ENCODE results near the gene SCN4A.
A peak's percentile ranks its signal among the peaks of the same experiment; 100 is the strongest.

Gene SCN4A

DNA sequence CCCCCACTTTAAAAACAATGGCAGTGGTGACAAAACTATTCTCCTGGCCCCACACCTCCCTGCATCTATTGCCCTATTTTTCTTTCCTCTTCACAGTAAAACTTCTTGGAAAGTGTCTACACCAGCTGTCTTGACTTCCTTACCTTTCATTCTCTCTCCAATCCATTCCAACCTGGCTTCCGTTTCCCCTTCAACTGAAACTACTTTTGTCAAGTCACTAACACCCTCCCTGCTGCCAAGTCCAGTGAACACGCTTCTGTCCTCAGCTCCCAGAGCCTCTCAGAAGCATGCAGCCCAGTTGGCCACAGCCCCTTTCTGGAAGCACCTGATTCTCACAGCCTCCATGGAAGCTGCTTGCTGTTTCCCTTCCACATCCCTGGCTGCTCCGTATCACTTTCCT is 4.0 kb upstream of the SCN4A start:
- H3K4me1 ChIP-seq (ENCODE audit: control insufficient read depth, insufficient read depth, low read length), result no peaks in the 10 kb centered on the region
- no peaks in the 10 kb centered on the region for H3K9me3 ChIP-seq (ENCODE audit: control insufficient read depth, insufficient read depth, low read length)
- H3K9ac ChIP-seq (ENCODE audit: low read depth, low read length), result no peak overlapping the region
- no peak overlapping the region for H3K4me3 ChIP-seq (ENCODE audit: low read depth, low read length)
- no peaks in the 10 kb centered on the region for H3K27me3 ChIP-seq (ENCODE audit: control insufficient read depth, insufficient read depth, low read length)
- H3K36me3 ChIP-seq (ENCODE audit: control insufficient read depth, insufficient read depth, low read length), result peaks cover 2% of the 10 kb centered on the region

- Histone ChIP-seq H3K9ac (ENCODE audit: low read depth, low read length) (no peak overlapping the region), H3K27me3 (ENCODE audit: control insufficient read depth, insufficient read depth, low read length) (no peaks in the 10 kb centered on the region), H3K4me3 (ENCODE audit: low read depth, low read length) (no peak overlapping the region), H3K4me1 (ENCODE audit: control insufficient read depth, insufficient read depth, low read length) (no peaks in the 10 kb centered on the region), H3K9me3 (ENCODE audit: control insufficient read depth, insufficient read depth, low read length) (no peaks in the 10 kb centered on the region), H3K36me3 (ENCODE audit: control insufficient read depth, insufficient read depth, low read length) (peaks cover 2% of the 10 kb centered on the region)
Observed at GRCh38 chr17:63975541-63976092, 2.9 kb upstream of the SCN4A start.

GRCh38 chr17:63974594-63975192 is 2.0 kb upstream of the SCN4A start:
- Histone ChIP-seq H3K36me3 (ENCODE audit: control insufficient read depth, insufficient read depth, low read length) (peaks cover 2% of the 10 kb centered on the region), H3K4me3 (ENCODE audit: low read depth, low read length) (no peak overlapping the region), H3K27me3 (ENCODE audit: control insufficient read depth, insufficient read depth, low read length) (no peaks in the 10 kb centered on the region), H3K4me1 (ENCODE audit: control insufficient read depth, insufficient read depth, low read length) (no peaks in the 10 kb centered on the region), H3K9ac (ENCODE audit: low read depth, low read length) (no peak overlapping the region), H3K9me3 (ENCODE audit: control insufficient read depth, insufficient read depth, low read length) (no peaks in the 10 kb centered on the region)

GRCh38 chr17:63973930-63974593 is 1.3 kb upstream of the SCN4A start:
- no peak overlapping the region for H3K9ac ChIP-seq (ENCODE audit: low read depth, low read length)
- no peak overlapping the region for H3K4me3 ChIP-seq (ENCODE audit: low read depth, low read length)
- H3K4me1 ChIP-seq (ENCODE audit: control insufficient read depth, insufficient read depth, low read length), result no peaks in the 10 kb centered on the region

GRCh38 chr17:63973247-63973646 is 529 bp upstream of the SCN4A start:
- Histone ChIP-seq H3K4me1 (ENCODE audit: control insufficient read depth, insufficient read depth, low read length) (no peaks in the 10 kb centered on the region), H3K9ac (ENCODE audit: low read depth, low read length) (no peak overlapping the region), H3K9me3 (ENCODE audit: control insufficient read depth, insufficient read depth, low read length) (no peaks in the 10 kb centered on the region), H3K36me3 (ENCODE audit: control insufficient read depth, insufficient read depth, low read length) (peaks cover 2% of the 10 kb centered on the region), H3K4me3 (ENCODE audit: low read depth, low read length) (no peak overlapping the region), H3K27me3 (ENCODE audit: control insufficient read depth, insufficient read depth, low read length) (no peaks in the 10 kb centered on the region)

More at GRCh38 chr17:63973930-63974593, 1.3 kb upstream of the SCN4A start:
- Histone ChIP-seq H3K36me3 (ENCODE audit: control insufficient read depth, insufficient read depth, low read length) (peaks cover 2% of the 10 kb centered on the region), H3K27me3 (ENCODE audit: control insufficient read depth, insufficient read depth, low read length) (no peaks in the 10 kb centered on the region), H3K9me3 (ENCODE audit: control insufficient read depth, insufficient read depth, low read length) (no peaks in the 10 kb centered on the region)

- no peaks in the 10 kb centered on the region for H3K9me3 ChIP-seq (ENCODE audit: control insufficient read depth, insufficient read depth, low read length)
- no peak overlapping the region for H3K4me3 ChIP-seq (ENCODE audit: low read depth, low read length)
- H3K36me3 ChIP-seq (ENCODE audit: control insufficient read depth, insufficient read depth, low read length), result peaks cover 2% of the 10 kb centered on the region
- H3K4me1 ChIP-seq (ENCODE audit: control insufficient read depth, insufficient read depth, low read length), result no peaks in the 10 kb centered on the region
- H3K27me3 ChIP-seq (ENCODE audit: control insufficient read depth, insufficient read depth, low read length), result no peaks in the 10 kb centered on the region
- H3K9ac ChIP-seq (ENCODE audit: low read depth, low read length), result no peak overlapping the region
Observed at GRCh38 chr17:63969278-63969677, 3.4 kb downstream of the SCN4A start.

GRCh38 chr17:63967953-63968352 is 4.8 kb downstream of the SCN4A start:
- Histone ChIP-seq H3K9me3 (ENCODE audit: control insufficient read depth, insufficient read depth, low read length) (no peaks in the 10 kb centered on the region), H3K27me3 (ENCODE audit: control insufficient read depth, insufficient read depth, low read length) (no peaks in the 10 kb centered on the region), H3K9ac (ENCODE audit: low read depth, low read length) (no peak overlapping the region), H3K36me3 (ENCODE audit: control insufficient read depth, insufficient read depth, low read length) (peaks cover 2% of the 10 kb centered on the region), H3K4me3 (ENCODE audit: low read depth, low read length) (no peak overlapping the region), H3K4me1 (ENCODE audit: control insufficient read depth, insufficient read depth, low read length) (no peaks in the 10 kb centered on the region)

- Histone ChIP-seq H3K4me3 (ENCODE audit: low read depth, low read length) (no peak overlapping the region), H3K9ac (ENCODE audit: low read depth, low read length) (no peak overlapping the region), H3K27me3 (ENCODE audit: control insufficient read depth, insufficient read depth, low read length) (no peaks in the 10 kb centered on the region), H3K36me3 (ENCODE audit: control insufficient read depth, insufficient read depth, low read length) (no peaks in the 10 kb centered on the region), H3K4me1 (ENCODE audit: control insufficient read depth, insufficient read depth, low read length) (peaks cover 6% of the 10 kb centered on the region), H3K9me3 (ENCODE audit: control insufficient read depth, insufficient read depth, low read length) (no peaks in the 10 kb centered on the region)
Observed at GRCh38 chr17:63966646-63967264, 6.0 kb downstream of the SCN4A start.

DNA sequence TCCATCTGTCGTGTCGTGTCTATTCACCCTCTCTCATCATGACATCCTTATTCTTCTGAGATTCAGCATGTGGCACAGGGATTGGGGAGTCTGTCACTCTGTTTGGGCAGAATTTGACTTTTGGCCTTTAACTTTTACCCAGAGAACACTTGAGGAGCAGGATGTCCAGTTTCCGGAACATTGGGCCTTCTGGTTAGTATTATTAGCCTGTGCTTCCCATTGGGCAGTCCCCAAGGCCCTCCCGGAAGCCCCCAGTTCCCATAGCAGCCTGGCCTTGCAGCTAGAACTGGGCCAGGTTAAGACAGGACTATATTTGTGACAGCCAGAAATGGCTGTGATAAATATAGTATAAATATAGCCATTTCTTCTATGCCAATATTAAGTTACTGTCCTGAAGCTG is 9.6 kb downstream of the SCN4A start:
- Histone ChIP-seq H3K9me3 (ENCODE audit: control insufficient read depth, insufficient read depth, low read length) (no peaks in the 10 kb centered on the region), H3K9ac (ENCODE audit: low read depth, low read length) (no peak overlapping the region), H3K4me1 (ENCODE audit: control insufficient read depth, insufficient read depth, low read length) (peaks cover 6% of the 10 kb centered on the region), H3K36me3 (ENCODE audit: control insufficient read depth, insufficient read depth, low read length) (no peaks in the 10 kb centered on the region), H3K4me3 (ENCODE audit: low read depth, low read length) (no peak overlapping the region), H3K27me3 (ENCODE audit: control insufficient read depth, insufficient read depth, low read length) (peaks cover 3% of the 10 kb centered on the region)

DNA sequence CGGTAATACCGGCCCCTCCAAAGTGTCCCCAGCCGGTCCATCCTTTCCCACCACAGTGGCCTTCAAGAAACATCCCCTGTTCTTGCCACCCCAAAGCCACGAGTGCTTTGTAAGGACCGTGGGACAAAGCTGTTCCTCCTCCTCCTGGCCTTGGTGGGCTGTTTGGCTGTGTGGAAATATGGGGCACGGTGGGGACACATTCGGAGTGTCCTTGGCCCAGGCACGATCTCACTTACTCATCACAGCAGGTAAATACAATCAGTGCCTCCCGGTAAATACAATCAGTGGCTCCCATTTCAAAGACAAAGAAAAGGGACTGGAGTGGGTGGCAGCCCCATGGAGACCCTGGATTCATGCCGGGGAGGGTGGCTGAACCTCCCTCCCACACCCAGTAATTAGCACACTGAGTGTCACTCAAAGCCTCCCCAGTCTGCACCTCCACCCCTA is 10.4 kb downstream of the SCN4A start:
- peaks cover under 1% of the 10 kb centered on the region for H3K36me3 ChIP-seq (ENCODE audit: control insufficient read depth, insufficient read depth, low read length)
- peak overlapping the region; percentile 26 for H3K4me3 ChIP-seq (ENCODE audit: low read depth, low read length)
- no peak overlapping the region for H3K9ac ChIP-seq (ENCODE audit: low read depth, low read length)
- peaks cover 3% of the 10 kb centered on the region for H3K27me3 ChIP-seq (ENCODE audit: control insufficient read depth, insufficient read depth, low read length)
- H3K9me3 ChIP-seq (ENCODE audit: control insufficient read depth, insufficient read depth, low read length), result no peaks in the 10 kb centered on the region
- H3K4me1 ChIP-seq (ENCODE audit: control insufficient read depth, insufficient read depth, low read length), result peaks cover 6% of the 10 kb centered on the region

DNA sequence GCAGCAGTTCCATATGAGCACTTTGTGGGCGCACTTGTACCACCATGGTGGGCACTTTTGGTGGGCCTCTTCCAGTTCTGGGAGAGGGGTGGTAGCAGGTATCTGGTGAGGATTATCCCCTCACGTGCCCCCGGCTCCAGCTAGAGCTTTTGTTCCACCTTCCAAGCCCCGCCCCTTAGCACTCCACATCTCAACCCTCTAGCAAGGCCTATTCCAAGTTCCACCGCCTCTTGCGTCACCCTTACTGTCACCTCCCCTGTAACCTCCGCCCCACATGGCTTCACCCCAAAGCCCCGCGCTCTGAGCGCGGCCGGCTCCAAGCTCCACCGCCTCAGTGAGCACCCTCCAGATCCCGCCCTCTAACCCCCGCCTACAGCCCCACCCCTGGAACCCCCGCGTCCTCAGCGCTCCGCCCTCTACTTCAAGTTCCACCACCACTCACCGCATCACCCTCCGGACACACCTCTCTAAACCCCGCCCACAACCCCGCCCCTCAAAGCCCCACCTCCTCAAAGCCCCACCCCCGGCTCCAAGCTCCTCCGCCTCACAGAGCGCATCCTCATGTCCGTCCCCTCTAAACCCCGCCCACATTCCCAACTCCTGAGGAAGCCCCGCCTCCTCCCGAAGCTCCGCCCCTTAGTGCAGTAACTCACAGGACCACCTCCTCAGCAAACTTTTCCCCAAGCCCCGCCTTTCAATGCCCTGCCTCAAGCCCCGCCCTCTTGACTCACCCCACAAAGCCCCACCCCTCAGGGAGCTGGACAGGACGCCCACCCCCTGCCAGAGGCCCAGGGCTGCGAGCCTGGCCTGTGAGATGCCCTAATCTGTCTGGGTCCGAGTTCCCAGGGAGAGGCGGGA is 11.1 kb downstream of the SCN4A start:
- Histone ChIP-seq H3K9me3 (ENCODE audit: control insufficient read depth, insufficient read depth, low read length) (no peaks in the 10 kb centered on the region), H3K9ac (ENCODE audit: low read depth, low read length) (no peak overlapping the region), H3K36me3 (ENCODE audit: control insufficient read depth, insufficient read depth, low read length) (peaks cover 4% of the 10 kb centered on the region), H3K4me1 (ENCODE audit: control insufficient read depth, insufficient read depth, low read length) (peaks cover 6% of the 10 kb centered on the region), H3K27me3 (ENCODE audit: control insufficient read depth, insufficient read depth, low read length) (peaks cover 3% of the 10 kb centered on the region), H3K4me3 (ENCODE audit: low read depth, low read length) (peak overlapping the region; percentile 78)
